ENCODE data around the gene MMEL1.

Gene MMEL1

GRCh38 chr1:2602311-2602835 lies 30.4 kb downstream of the MMEL1 start:
- H3K36me3 ChIP-seq (ENCODE audit: control insufficient read depth, insufficient read depth, low read length): no peaks in the 10 kb centered on the region
- H3K4me3 ChIP-seq (ENCODE audit: low read depth, low read length): no peak overlapping the region
- H3K27me3 ChIP-seq (ENCODE audit: control insufficient read depth, insufficient read depth, low read length): no peaks in the 10 kb centered on the region
- H3K4me1 ChIP-seq (ENCODE audit: control insufficient read depth, insufficient read depth, low read length): no peaks in the 10 kb centered on the region
- no peak overlapping the region for H3K27ac ChIP-seq (ENCODE audit: low read depth, low read length)
- no peak overlapping the region for H3K9ac ChIP-seq (ENCODE audit: low read depth, low read length)
- no peaks in the 10 kb centered on the region for H3K9me3 ChIP-seq (ENCODE audit: control insufficient read depth, insufficient read depth, low read length)

DNA sequence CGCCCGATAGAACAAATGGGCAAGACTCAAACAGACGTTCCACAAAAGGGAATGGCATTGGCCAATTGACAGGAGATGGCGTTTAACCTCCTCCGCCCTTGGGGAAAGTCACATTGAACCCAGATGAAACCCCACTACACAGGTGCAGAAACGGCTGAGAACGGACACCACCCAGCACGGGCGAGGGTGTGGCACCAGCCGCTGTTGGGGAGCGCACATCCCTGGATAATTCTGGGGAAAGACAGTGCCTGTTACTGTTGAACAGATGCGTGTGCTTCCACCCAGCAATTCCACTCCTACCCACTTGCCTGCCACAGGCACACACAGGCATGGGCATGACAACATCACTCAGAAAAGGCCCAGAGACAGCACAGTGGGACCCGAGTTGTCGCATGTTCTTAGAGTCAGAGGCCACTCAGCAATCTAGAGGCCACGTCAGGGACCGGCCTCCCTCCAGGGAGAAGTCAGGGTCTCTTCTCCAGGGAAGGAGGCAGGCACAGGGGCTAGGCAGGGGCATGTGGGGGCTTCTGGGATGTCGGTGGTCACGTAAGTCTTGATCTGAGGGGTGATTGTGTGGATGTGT lies 31.0 kb downstream of the MMEL1 start:
- no peaks in the 10 kb centered on the region for H3K27me3 ChIP-seq (ENCODE audit: control insufficient read depth, insufficient read depth, low read length)
- no peak overlapping the region for H3K4me3 ChIP-seq (ENCODE audit: low read depth, low read length)
- no peak overlapping the region for H3K27ac ChIP-seq (ENCODE audit: low read depth, low read length)
- no peaks in the 10 kb centered on the region for H3K4me1 ChIP-seq (ENCODE audit: control insufficient read depth, insufficient read depth, low read length)
- H3K9ac ChIP-seq (ENCODE audit: low read depth, low read length): no peak overlapping the region
- no peaks in the 10 kb centered on the region for H3K9me3 ChIP-seq (ENCODE audit: control insufficient read depth, insufficient read depth, low read length)
- no peaks in the 10 kb centered on the region for H3K36me3 ChIP-seq (ENCODE audit: control insufficient read depth, insufficient read depth, low read length)

DNA sequence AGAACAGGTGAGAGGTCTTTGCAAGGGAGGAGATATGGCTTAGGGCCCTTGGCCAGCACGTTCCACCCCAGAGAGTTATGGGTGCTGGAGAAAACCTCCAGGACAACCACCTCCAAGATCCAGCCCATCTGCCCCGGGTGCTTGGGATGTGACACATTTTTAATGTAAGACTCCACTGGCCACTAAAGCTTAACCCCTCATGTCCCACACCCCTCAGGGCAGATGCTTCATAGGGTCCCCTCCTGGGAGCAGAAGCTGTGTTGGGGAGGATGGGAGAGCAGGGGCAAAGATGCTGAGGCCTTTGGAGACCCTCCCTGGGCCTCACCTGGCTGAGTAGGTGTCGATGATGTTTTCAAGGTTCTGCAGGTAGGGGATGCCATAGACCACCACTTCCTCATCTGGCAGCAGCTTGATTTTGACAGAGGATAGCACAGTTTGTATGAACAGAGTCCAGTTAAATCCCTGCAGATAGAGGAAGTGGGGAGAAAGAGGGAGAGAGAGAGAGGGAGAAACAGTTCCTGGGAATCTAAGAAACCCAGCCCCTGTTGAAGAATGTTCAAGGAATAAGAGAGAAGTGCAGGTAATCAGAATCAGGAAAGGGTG lies 34.4 kb downstream of the MMEL1 start:
- Histone ChIP-seq H3K4me1 (ENCODE audit: control insufficient read depth, insufficient read depth, low read length) (no peaks in the 10 kb centered on the region), H3K27ac (ENCODE audit: low read depth, low read length) (no peak overlapping the region), H3K36me3 (ENCODE audit: control insufficient read depth, insufficient read depth, low read length) (no peaks in the 10 kb centered on the region), H3K9ac (ENCODE audit: low read depth, low read length) (no peak overlapping the region), H3K9me3 (ENCODE audit: control insufficient read depth, insufficient read depth, low read length) (no peaks in the 10 kb centered on the region), H3K27me3 (ENCODE audit: control insufficient read depth, insufficient read depth, low read length) (no peaks in the 10 kb centered on the region), H3K4me3 (ENCODE audit: low read depth, low read length) (no peak overlapping the region)

- no peaks in the 10 kb centered on the region for H3K27me3 ChIP-seq (ENCODE audit: control insufficient read depth, insufficient read depth, low read length)
- no peaks in the 10 kb centered on the region for H3K36me3 ChIP-seq (ENCODE audit: control insufficient read depth, insufficient read depth, low read length)
- H3K9ac ChIP-seq (ENCODE audit: low read depth, low read length): no peak overlapping the region
- H3K27ac ChIP-seq (ENCODE audit: low read depth, low read length): no peak overlapping the region
- no peaks in the 10 kb centered on the region for H3K9me3 ChIP-seq (ENCODE audit: control insufficient read depth, insufficient read depth, low read length)
- no peaks in the 10 kb centered on the region for H3K4me1 ChIP-seq (ENCODE audit: control insufficient read depth, insufficient read depth, low read length)
- no peak overlapping the region for H3K4me3 ChIP-seq (ENCODE audit: low read depth, low read length)
Observed at GRCh38 chr1:2597441-2598328, 35.1 kb downstream of the MMEL1 start.

DNA sequence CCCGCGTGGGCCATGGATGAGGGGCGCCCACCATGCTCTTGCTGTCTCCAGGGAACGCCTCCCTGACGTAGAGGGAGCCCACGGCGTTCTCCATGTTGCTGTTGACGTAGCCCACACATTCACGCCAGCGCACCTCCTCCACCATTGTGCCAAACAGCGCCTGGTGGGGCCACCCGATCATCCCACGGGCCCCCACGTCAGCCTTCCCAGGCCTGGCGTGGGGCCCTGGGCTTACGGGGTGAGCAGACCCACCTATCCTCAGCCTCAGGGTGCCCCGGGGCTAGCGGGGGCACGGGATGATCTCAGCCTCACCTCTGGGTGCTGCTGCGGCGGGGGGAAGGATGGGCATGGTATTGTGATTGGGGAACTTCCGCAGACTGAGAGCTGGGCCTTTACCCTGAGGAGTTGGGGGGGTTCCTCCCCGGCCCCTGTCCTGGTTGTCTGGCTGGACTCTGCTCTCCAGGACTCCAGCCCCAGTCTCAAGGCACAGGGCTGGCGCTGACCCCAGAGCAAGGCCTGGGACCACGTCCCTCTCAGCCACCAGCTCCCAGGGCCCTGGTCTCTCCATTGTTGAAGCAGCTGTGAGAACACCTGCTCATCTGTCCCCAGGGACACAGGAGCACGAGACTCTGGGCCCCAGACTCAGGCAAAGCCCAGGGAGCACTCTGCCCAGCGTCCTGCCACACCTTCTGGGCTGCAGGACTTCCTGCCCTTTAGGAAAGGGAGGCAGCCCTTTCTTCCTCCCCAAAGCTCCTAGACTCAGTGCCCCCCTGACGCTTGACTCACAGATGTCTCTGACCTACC lies 36.1 kb downstream of the MMEL1 start:
- H3K36me3 ChIP-seq (ENCODE audit: control insufficient read depth, insufficient read depth, low read length): no peaks in the 10 kb centered on the region
- no peak overlapping the region for H3K4me3 ChIP-seq (ENCODE audit: low read depth, low read length)
- H3K4me1 ChIP-seq (ENCODE audit: control insufficient read depth, insufficient read depth, low read length): no peaks in the 10 kb centered on the region
- no peaks in the 10 kb centered on the region for H3K27me3 ChIP-seq (ENCODE audit: control insufficient read depth, insufficient read depth, low read length)
- H3K9me3 ChIP-seq (ENCODE audit: control insufficient read depth, insufficient read depth, low read length): no peaks in the 10 kb centered on the region; the same call in 1 of the 2 replicates
- no peak overlapping the region for H3K9ac ChIP-seq (ENCODE audit: low read depth, low read length)
- no peak overlapping the region for H3K27ac ChIP-seq (ENCODE audit: low read depth, low read length)

- H3K36me3 ChIP-seq (ENCODE audit: control insufficient read depth, insufficient read depth, low read length): no peaks in the 10 kb centered on the region
- no peaks in the 10 kb centered on the region for H3K4me1 ChIP-seq (ENCODE audit: control insufficient read depth, insufficient read depth, low read length)
- H3K27me3 ChIP-seq (ENCODE audit: control insufficient read depth, insufficient read depth, low read length): no peaks in the 10 kb centered on the region
Observed at GRCh38 chr1:2595812-2596529, 36.8 kb downstream of the MMEL1 start.

DNA sequence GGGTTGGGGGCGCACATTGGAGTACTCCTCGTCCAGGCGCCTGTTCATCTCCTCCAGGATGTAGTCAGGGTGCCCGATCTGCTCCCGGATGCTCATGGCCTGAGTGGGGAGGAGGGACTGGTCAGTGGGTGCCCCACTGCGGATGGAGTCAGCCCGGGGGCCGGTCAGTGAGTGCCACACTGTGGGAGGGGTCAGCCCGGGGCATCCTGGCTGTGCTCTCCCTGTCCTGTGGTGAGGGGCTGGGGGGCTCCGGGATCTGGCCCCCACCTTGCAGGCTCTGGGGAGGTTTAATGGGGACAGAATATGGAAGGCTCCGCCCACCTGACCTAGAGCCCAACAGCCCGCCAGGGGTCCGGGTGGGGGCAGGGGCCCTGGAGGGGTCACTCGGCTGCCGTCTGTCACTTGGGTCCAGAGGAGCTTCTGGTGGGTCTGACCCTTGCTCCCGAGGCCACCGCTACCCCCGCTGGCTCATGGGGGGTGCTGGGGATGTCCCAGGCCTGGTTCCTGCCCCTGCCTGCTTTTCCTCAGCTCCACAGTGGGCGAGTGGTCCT lies 37.5 kb downstream of the MMEL1 start:
- Histone ChIP-seq H3K9me3 (ENCODE audit: control insufficient read depth, insufficient read depth, low read length) (no peaks in the 10 kb centered on the region; the same call in 1 of the 2 replicates), H3K27ac (ENCODE audit: low read depth, low read length) (no peak overlapping the region)

More at GRCh38 chr1:2595812-2596529, 36.8 kb downstream of the MMEL1 start:
- no peak overlapping the region for H3K4me3 ChIP-seq (ENCODE audit: low read depth, low read length)
- no peaks in the 10 kb centered on the region; the same call in 1 of the 2 replicates for H3K9me3 ChIP-seq (ENCODE audit: control insufficient read depth, insufficient read depth, low read length)
- no peak overlapping the region for H3K9ac ChIP-seq (ENCODE audit: low read depth, low read length)
- H3K27ac ChIP-seq (ENCODE audit: low read depth, low read length): no peak overlapping the region

GRCh38 chr1:2594641-2595131 lies 38.1 kb downstream of the MMEL1 start:
- Histone ChIP-seq H3K27ac (ENCODE audit: low read depth, low read length) (no peak overlapping the region), H3K36me3 (ENCODE audit: control insufficient read depth, insufficient read depth, low read length) (no peaks in the 10 kb centered on the region; the same call in 1 of the 2 replicates), H3K9ac (ENCODE audit: low read depth, low read length) (no peak overlapping the region), H3K4me1 (ENCODE audit: control insufficient read depth, insufficient read depth, low read length) (no peaks in the 10 kb centered on the region), H3K9me3 (ENCODE audit: control insufficient read depth, insufficient read depth, low read length) (no peaks in the 10 kb centered on the region; the same call in 1 of the 2 replicates), H3K4me3 (ENCODE audit: low read depth, low read length) (no peak overlapping the region), H3K27me3 (ENCODE audit: control insufficient read depth, insufficient read depth, low read length) (no peaks in the 10 kb centered on the region)

More for the DNA sequence above, 37.5 kb downstream of the MMEL1 start:
- no peaks in the 10 kb centered on the region for H3K27me3 ChIP-seq (ENCODE audit: control insufficient read depth, insufficient read depth, low read length)
- no peaks in the 10 kb centered on the region for H3K36me3 ChIP-seq (ENCODE audit: control insufficient read depth, insufficient read depth, low read length)
- H3K9ac ChIP-seq (ENCODE audit: low read depth, low read length): no peak overlapping the region
- H3K4me1 ChIP-seq (ENCODE audit: control insufficient read depth, insufficient read depth, low read length): no peaks in the 10 kb centered on the region
- no peak overlapping the region for H3K4me3 ChIP-seq (ENCODE audit: low read depth, low read length)

- Histone ChIP-seq H3K4me3 (ENCODE audit: low read depth, low read length) (no peak overlapping the region), H3K27ac (ENCODE audit: low read depth, low read length) (no peak overlapping the region), H3K36me3 (ENCODE audit: control insufficient read depth, insufficient read depth, low read length) (peaks cover 5% of the 10 kb centered on the region; the same call in 1 of the 2 replicates), H3K9ac (ENCODE audit: low read depth, low read length) (no peak overlapping the region), H3K4me1 (ENCODE audit: control insufficient read depth, insufficient read depth, low read length) (no peaks in the 10 kb centered on the region), H3K9me3 (ENCODE audit: control insufficient read depth, insufficient read depth, low read length) (no peaks in the 10 kb centered on the region; the same call in 1 of the 2 replicates), H3K27me3 (ENCODE audit: control insufficient read depth, insufficient read depth, low read length) (no peaks in the 10 kb centered on the region)
Observed at GRCh38 chr1:2594001-2594640, 38.7 kb downstream of the MMEL1 start.

All from HUES48 (cell line).